NB4 (cell line): ENCODE results near the gene GRIFIN.

Source experiments
- DNase-seq: peaks from one replicate; pipeline ENCODE4 v3.0.0; 2010; ENCODE audit warnings: low read depth
- H3K4me3 ChIP-seq: one replicate; pipeline ENCODE4 v1.5.1; 2011; ENCODE audit warnings: mild to moderate bottlenecking, low read depth, low read length, moderate library complexity
- MYC ChIP-seq: IDR thresholded peaks from 2 replicates; pipeline ENCODE4 v1.6.1; 2011; ENCODE audit warnings: low read depth, low read length
- POLR2A ChIP-seq: IDR thresholded peaks from 2 replicates; pipeline ENCODE4 v1.6.1; 2011; ENCODE audit warnings: mild to moderate bottlenecking; ENCODE audit not compliant: insufficient read length; ENCODE audit errors: extremely low read depth
- TF ChIP-seq, protein P1 (sequence below): IDR thresholded peaks from 2 replicates; pipeline ENCODE4 v1.6.1; 2011; ENCODE audit warnings: low read depth, low read length
- TF ChIP-seq, protein P2 (sequence below): IDR thresholded peaks from one replicate; pipeline ENCODE4 v1.5.1; 2012; ENCODE audit warnings: low read depth, low read length

GRIFIN gene

DNA sequence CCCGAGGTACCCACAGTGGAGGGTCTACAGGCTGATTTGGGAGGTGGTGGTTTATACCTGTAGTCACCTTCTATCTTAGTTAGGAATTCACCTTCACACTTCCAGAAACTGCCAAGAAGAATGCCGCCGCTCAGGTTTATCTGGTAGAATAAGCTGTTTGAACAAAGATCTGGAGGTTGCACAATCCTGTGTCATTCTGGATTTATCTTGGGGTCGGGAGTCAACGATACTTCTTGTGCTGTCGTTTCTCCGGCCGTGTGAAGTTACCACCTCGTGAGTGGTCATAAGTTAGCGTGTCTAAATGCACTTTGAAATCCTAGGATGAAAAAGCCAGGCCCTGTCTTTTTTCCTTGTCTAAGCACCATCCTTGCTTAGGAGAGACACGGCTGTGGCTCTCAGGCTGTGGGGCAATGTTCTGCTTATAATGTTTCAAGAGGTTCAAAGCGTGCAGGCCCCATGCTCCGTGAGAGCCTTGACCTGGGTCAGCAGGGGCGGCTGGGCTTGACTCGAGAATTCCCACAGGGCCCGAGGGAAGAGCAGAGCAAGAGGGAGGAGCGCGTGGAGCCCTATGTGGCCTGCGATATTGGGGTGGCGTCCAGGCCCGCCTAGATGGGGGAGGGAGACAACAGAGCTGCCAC is 35.5 kb downstream of the GRIFIN start:
- DNase-seq: no peak
- H3K4me3 ChIP-seq: no peak overlapping the region
- TF ChIP-seq, protein P1, sequence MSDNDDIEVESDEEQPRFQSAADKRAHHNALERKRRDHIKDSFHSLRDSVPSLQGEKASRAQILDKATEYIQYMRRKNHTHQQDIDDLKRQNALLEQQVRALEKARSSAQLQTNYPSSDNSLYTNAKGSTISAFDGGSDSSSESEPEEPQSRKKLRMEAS: no peak
- TF ChIP-seq POLR2A (no peak), MYC (no peak)
- TF ChIP-seq, protein P2, sequence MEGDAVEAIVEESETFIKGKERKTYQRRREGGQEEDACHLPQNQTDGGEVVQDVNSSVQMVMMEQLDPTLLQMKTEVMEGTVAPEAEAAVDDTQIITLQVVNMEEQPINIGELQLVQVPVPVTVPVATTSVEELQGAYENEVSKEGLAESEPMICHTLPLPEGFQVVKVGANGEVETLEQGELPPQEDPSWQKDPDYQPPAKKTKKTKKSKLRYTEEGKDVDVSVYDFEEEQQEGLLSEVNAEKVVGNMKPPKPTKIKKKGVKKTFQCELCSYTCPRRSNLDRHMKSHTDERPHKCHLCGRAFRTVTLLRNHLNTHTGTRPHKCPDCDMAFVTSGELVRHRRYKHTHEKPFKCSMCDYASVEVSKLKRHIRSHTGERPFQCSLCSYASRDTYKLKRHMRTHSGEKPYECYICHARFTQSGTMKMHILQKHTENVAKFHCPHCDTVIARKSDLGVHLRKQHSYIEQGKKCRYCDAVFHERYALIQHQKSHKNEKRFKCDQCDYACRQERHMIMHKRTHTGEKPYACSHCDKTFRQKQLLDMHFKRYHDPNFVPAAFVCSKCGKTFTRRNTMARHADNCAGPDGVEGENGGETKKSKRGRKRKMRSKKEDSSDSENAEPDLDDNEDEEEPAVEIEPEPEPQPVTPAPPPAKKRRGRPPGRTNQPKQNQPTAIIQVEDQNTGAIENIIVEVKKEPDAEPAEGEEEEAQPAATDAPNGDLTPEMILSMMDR: no peak

DNA sequence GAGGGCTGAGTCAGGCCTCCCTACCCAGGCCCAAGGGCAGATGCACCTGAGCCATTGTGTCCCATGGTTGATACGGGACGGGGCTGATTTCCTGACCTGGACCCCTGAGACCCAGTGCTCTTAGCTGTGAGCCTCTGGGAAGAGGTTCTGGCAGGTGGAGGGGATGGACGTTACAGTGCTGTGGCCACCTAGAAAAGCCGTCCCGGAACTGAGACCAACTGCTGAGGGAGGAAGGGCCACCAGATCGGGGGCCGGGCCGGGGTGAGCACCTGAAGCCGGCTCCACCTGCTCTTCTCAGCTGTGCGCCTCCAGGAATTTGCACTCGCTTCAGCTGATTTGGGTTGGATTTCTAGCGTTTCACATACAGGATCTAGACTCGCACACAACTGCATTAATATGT is 37.4 kb downstream of the GRIFIN start:
- no peak for DNase-seq
- no peak overlapping the region for H3K4me3 ChIP-seq
- TF ChIP-seq, protein P2: no peak
- TF ChIP-seq MYC (no peak), POLR2A (no peak)

DNA sequence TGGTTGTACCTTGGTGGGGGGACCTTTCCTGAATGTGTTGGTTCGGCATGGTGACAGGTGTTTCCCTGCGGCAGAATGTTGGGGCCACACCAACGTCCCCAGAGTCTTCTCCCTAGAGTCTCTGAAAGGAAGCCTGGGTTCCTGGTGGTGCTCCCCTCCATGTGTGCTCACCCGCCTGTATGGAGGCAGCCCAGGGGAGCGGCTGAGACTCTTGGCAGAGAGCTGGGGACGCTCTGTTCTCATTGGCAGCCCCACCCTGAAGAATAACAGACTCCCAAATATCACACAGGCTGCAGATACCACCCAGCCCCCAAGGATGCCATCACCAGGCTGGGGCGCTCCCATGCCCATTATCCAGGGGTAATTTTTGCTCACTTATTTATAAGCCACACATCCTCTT is 38.0 kb downstream of the GRIFIN start:
- no peak for TF ChIP-seq POLR2A
- no peak for TF ChIP-seq MYC
- TF ChIP-seq, protein P1: no peak
- TF ChIP-seq, protein P2: no peak
- no peak for DNase-seq
- H3K4me3 ChIP-seq: no peak overlapping the region

DNA sequence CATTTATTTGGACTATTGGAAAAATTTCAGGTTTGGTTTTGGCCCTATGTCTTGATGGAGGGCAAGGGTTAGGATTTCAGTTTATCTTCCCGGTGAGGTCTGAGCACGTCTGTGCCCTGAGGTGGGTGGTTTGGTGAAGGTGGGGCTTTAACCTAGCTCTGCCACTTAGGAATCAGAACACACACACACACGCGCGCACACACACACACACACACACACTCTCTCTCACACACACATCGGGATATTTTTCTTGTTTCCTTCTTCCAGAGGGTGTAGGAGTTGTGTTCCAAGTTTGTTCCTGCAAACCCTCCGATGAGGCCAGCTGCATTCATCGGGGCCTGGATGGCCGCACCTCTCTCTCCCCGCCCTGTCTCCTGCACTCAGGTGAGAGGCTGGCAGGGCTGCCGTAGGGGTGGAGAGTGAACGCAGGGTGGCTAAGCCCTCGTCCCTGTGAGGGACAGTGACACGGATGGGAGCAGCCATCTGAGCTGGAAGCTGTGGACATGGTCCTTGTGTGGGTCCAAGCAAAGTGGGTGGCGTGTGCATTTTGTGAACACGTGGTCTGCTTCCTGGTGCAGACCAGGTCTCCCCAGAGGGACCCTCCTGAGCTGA is 38.6 kb downstream of the GRIFIN start:
- H3K4me3 ChIP-seq: no peak overlapping the region
- DNase-seq: no peak
- TF ChIP-seq, protein P1: no peak

DNA sequence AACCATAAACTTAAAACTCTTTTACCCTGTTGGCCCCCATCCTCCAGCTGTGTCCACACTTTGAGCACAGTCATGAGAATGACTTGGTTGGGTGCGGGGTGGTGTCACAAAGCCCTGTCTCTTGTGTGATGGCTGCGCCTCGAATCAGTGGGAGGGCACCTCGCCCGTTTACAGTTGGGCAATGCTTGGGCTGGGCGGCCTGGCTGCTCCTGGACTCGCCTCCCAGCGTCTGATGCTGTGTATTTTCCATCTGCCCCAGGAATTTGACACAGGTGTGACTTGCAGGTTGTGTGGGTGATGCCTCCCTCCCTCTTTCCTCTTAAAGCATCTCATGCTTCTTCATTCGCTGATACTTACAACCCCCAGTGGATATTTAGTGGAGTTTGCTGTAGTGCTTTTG is 39.1 kb downstream of the GRIFIN start:
- no peak overlapping the region for H3K4me3 ChIP-seq
- no peak for TF ChIP-seq MYC
- TF ChIP-seq, protein P1: no peak
- no peak for TF ChIP-seq POLR2A
- TF ChIP-seq, protein P2: no peak
- no peak for DNase-seq

DNA sequence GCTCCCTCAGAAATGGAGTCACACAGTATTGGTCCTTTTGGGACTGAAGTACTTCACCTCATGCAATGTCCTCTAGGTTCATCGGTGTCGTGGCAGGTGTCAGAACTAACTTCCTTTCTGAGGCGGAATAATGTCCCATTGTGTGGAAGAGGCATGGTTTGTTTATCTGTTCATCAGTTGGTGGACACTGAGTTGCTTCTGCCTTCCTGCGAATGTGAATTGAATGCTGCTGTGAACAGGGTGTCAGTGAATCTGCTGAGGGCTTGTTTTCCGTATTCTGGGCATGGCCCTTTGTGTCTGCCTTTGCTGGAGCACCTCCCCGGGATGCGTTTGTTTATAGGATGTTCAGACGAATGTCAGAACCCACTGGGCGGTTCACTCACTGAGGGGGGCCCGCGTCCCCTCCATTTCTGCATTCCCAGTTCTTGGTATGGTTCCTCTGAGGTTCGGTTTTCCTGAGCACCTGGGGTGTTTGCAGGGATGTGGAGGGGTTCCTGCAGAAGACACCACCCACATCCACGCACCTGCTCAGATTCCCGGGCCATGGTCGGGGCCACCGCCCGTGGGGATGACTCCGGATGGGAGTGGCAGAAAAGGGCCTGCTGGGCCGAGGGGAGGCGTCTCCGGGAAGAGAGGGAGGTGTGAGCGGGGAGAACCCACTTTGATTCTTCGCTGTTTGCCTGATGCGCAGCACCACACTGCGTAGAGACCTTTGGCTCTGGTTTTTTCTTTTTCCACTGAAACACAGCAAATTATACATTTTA is 39.7 kb downstream of the GRIFIN start:
- TF ChIP-seq, protein P1: no peak
- no peak for TF ChIP-seq MYC
- TF ChIP-seq POLR2A: no peak
- TF ChIP-seq, protein P2: no peak
- no peak overlapping the region for H3K4me3 ChIP-seq
- DNase-seq: no peak
